ENCODE measurements around the gene ARHGEF3.

ARHGEF3 gene

DNA sequence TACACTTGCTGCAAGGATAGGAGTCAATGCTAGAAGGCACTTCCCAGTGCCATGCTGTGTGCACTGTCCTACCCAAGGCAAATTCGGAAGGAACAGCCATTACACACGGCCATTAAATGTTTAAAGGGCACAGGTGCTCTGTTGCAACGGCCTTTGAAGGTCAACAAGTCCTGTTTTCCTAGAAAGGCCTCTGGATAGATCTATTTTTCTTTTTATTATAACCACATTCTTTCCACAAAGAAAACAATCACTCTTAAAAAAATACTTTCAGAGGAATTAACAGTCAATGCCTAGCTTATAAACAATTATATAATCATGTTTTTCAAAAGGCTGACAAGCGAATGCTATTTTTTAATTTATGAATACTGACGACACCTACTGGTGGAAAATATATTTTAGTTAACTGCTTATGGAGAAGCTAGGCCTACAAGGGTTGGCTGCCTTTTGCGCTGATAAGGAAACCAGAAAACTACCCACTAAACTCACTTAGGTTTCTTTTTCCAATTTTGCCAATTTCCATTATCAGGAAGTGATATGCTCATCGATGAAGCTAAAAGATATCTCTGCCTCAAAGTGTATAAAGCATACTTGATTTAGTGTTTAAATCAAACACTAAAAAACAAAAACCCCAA is 2.4 kb downstream of the ARHGEF3 start:
- H3K36me3 ChIP-seq (ENCODE audit: insufficient read depth, low read length) = no peaks in the 10 kb centered on the region
- no peak overlapping the region for H3K4me3 ChIP-seq (ENCODE audit: low read depth, low read length, poor library complexity, severe bottlenecking)
- H3F3A ChIP-seq (ENCODE audit: insufficient read depth, low read length) = no peaks in the 10 kb centered on the region
- H3K27me3 ChIP-seq (ENCODE audit: insufficient read depth, low read length) = no peaks in the 10 kb centered on the region
- H3K79me2 ChIP-seq (ENCODE audit: insufficient read depth, low read length) = no peaks in the 10 kb centered on the region
- no peaks in the 10 kb centered on the region for H3K9me3 ChIP-seq (ENCODE audit: low read length)
- H3K4me2 ChIP-seq (ENCODE audit: low read length) = no peak overlapping the region; the same call in 1 of the 2 replicates
- H3K27ac ChIP-seq (ENCODE audit: low read depth, low read length, poor library complexity, severe bottlenecking) = no peak overlapping the region
- H3K9me2 ChIP-seq (ENCODE audit: low read depth, low read length) = no peaks in the 10 kb centered on the region
- H3K4me1 ChIP-seq (ENCODE audit: insufficient read depth, low read length, severe bottlenecking) = peaks cover 28% of the 10 kb centered on the region
- no peak overlapping the region for H3K9ac ChIP-seq (ENCODE audit: low read length)
- H2AFZ ChIP-seq (ENCODE audit: low read length) = no peak overlapping the region
- H4K20me1 ChIP-seq (ENCODE audit: insufficient read depth, low read length) = no peaks in the 10 kb centered on the region
- TF ChIP-seq EZH2 (IDR thresholded peaks at IDR 0.05; ENCODE audit: borderline replicate concordance, low read length) = no peak
- TF ChIP-seq, protein P1, sequence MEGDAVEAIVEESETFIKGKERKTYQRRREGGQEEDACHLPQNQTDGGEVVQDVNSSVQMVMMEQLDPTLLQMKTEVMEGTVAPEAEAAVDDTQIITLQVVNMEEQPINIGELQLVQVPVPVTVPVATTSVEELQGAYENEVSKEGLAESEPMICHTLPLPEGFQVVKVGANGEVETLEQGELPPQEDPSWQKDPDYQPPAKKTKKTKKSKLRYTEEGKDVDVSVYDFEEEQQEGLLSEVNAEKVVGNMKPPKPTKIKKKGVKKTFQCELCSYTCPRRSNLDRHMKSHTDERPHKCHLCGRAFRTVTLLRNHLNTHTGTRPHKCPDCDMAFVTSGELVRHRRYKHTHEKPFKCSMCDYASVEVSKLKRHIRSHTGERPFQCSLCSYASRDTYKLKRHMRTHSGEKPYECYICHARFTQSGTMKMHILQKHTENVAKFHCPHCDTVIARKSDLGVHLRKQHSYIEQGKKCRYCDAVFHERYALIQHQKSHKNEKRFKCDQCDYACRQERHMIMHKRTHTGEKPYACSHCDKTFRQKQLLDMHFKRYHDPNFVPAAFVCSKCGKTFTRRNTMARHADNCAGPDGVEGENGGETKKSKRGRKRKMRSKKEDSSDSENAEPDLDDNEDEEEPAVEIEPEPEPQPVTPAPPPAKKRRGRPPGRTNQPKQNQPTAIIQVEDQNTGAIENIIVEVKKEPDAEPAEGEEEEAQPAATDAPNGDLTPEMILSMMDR (IDR thresholded peaks at IDR 0.05; ENCODE audit: low read length) = peak; percentile 69

DNA sequence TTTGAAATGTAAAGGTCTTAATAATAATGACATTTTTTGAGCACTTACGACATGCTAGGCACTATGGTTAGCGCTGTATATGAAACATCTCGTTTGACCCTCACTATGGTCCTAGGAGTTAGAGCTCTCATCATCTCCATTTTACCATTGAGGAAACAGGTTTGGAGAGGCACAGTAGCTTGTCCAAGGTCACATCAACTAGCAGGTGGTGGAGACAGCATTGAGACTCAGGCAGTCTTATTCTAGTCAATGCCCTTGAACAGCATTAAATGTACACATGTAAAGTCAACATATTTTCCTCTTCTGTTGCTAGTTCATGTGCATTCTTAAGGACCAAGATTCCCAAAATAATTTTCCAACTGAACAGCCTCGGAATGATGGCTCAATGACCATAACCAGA is 4.8 kb downstream of the ARHGEF3 start:
- no peaks in the 10 kb centered on the region for H3K36me3 ChIP-seq (ENCODE audit: insufficient read depth, low read length)
- H3K9me3 ChIP-seq (ENCODE audit: low read length) = no peaks in the 10 kb centered on the region
- no peaks in the 10 kb centered on the region for H4K20me1 ChIP-seq (ENCODE audit: insufficient read depth, low read length)
- no peaks in the 10 kb centered on the region for H3F3A ChIP-seq (ENCODE audit: insufficient read depth, low read length)
- no peak overlapping the region for H3K27ac ChIP-seq (ENCODE audit: low read depth, low read length, poor library complexity, severe bottlenecking)
- no peak overlapping the region for H3K9ac ChIP-seq (ENCODE audit: low read length)
- H3K4me2 ChIP-seq (ENCODE audit: low read length) = no peak overlapping the region
- H2AFZ ChIP-seq (ENCODE audit: low read length) = no peak overlapping the region
- H3K79me2 ChIP-seq (ENCODE audit: insufficient read depth, low read length) = no peaks in the 10 kb centered on the region
- peaks cover 22% of the 10 kb centered on the region for H3K4me1 ChIP-seq (ENCODE audit: insufficient read depth, low read length, severe bottlenecking)
- no peaks in the 10 kb centered on the region for H3K27me3 ChIP-seq (ENCODE audit: insufficient read depth, low read length)
- H3K9me2 ChIP-seq (ENCODE audit: low read depth, low read length) = no peaks in the 10 kb centered on the region
- TF ChIP-seq, protein P1 (IDR thresholded peaks at IDR 0.05; ENCODE audit: low read length) = no peak
- TF ChIP-seq EZH2 (IDR thresholded peaks at IDR 0.05; ENCODE audit: borderline replicate concordance, low read length) = no peak
- H3K4me3 ChIP-seq (ENCODE audit: low read depth, low read length, poor library complexity, severe bottlenecking) = no peak overlapping the region

DNA sequence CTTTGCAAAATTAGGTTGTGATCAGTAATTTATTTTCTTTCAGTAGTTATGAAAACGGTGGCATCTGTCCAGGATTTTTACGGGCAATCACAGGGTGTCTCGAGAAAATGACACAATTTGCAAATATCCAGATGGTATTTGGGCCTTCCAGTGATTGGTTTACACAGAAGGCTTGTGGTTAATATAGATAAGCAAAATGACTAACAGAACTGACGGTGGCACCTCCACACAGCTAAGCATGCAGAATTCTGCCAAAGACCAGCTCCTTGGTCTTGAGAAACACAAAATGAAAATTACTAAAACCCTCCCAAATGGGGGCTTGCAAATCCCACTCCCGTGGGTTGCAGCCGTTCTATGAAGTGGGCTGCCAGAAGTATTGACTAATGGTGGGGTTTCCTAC is 5.5 kb downstream of the ARHGEF3 start:
- no peak overlapping the region for H3K9ac ChIP-seq (ENCODE audit: low read length)
- H3K4me1 ChIP-seq (ENCODE audit: insufficient read depth, low read length, severe bottlenecking) = peaks cover 16% of the 10 kb centered on the region
- H3K9me3 ChIP-seq (ENCODE audit: low read length) = no peaks in the 10 kb centered on the region
- H3K9me2 ChIP-seq (ENCODE audit: low read depth, low read length) = no peaks in the 10 kb centered on the region
- H3K36me3 ChIP-seq (ENCODE audit: insufficient read depth, low read length) = no peaks in the 10 kb centered on the region
- no peaks in the 10 kb centered on the region for H3F3A ChIP-seq (ENCODE audit: insufficient read depth, low read length)
- H2AFZ ChIP-seq (ENCODE audit: low read length) = no peak overlapping the region
- TF ChIP-seq, protein P1 (IDR thresholded peaks at IDR 0.05; ENCODE audit: low read length) = no peak
- no peak for TF ChIP-seq EZH2 (IDR thresholded peaks at IDR 0.05; ENCODE audit: borderline replicate concordance, low read length)
- H3K27me3 ChIP-seq (ENCODE audit: insufficient read depth, low read length) = no peaks in the 10 kb centered on the region
- no peaks in the 10 kb centered on the region for H4K20me1 ChIP-seq (ENCODE audit: insufficient read depth, low read length)
- no peak overlapping the region for H3K4me2 ChIP-seq (ENCODE audit: low read length)
- no peaks in the 10 kb centered on the region for H3K79me2 ChIP-seq (ENCODE audit: insufficient read depth, low read length)
- no peak overlapping the region for H3K27ac ChIP-seq (ENCODE audit: low read depth, low read length, poor library complexity, severe bottlenecking)
- no peak overlapping the region for H3K4me3 ChIP-seq (ENCODE audit: low read depth, low read length, poor library complexity, severe bottlenecking)
